Mesenchymal stem cell (in vitro differentiated cells and primary cell): ENCODE data around the gene TCHHL1.

Experiments used
- DNase-seq: peaks from one replicate; pipeline ENCODE4 v3.0.0-alpha.2; 2013
- H2AFZ ChIP-seq: one replicate; pipeline ENCODE4 v1.6.1; 2013; ENCODE audit warnings: low read depth, mild to moderate bottlenecking, control low read depth, inconsistent platforms, low read length, moderate library complexity
- H2AK5ac ChIP-seq: 2 replicates; pipeline ENCODE4 v1.6.1; 2013; ENCODE audit warnings: low read length, moderate library complexity, mild to moderate bottlenecking, inconsistent platforms; ENCODE audit not compliant: severe bottlenecking
- H2BK120ac ChIP-seq: one replicate; pipeline ENCODE4 v1.6.1; 2013; ENCODE audit warnings: low read depth, mild to moderate bottlenecking, inconsistent platforms, low read length, moderate library complexity
- H2BK12ac ChIP-seq, 2 experiments: one replicate each; pipeline ENCODE4 v1.6.1; 2013; ENCODE audit warnings: inconsistent platforms in 2 of 2, low read length in 2 of 2, mild to moderate bottlenecking in 2 of 2, moderate library complexity in 2 of 2, control low read depth in 1 of 2
- H2BK15ac ChIP-seq: one replicate; pipeline ENCODE4 v1.6.1; 2013; ENCODE audit warnings: mild to moderate bottlenecking, low read depth, inconsistent platforms; ENCODE audit not compliant: poor library complexity, severe bottlenecking
- H2BK5ac ChIP-seq: 2 replicates; pipeline ENCODE4 v1.6.1; 2013; ENCODE audit warnings: low read depth, mild to moderate bottlenecking, low read length, control low read depth, inconsistent platforms; ENCODE audit not compliant: poor library complexity, severe bottlenecking
- H3K14ac ChIP-seq, 2 experiments: one replicate each; pipeline ENCODE4 v1.6.1; 2013; ENCODE audit warnings: inconsistent platforms in 2 of 2, low read length in 2 of 2, control low read depth in 1 of 2, mild to moderate bottlenecking in 1 of 2, moderate library complexity in 1 of 2
- H3K18ac ChIP-seq, 2 experiments: one replicate each; pipeline ENCODE4 v1.6.1; 2013; ENCODE audit warnings: inconsistent platforms in 2 of 2, low read length in 2 of 2, control low read depth in 1 of 2, low read depth in 1 of 2, mild to moderate bottlenecking in 1 of 2
- H3K23ac ChIP-seq, 2 experiments: one replicate each; pipeline ENCODE4 v1.6.1; 2013; ENCODE audit warnings: inconsistent platforms in 2 of 2, low read length in 2 of 2, mild to moderate bottlenecking in 2 of 2, moderate library complexity in 2 of 2, control low read depth in 1 of 2
- H3K27ac ChIP-seq: 2 replicates; pipeline ENCODE4 v1.5.1; 2013; ENCODE audit warnings: mild to moderate bottlenecking, moderate library complexity, low read length, control low read depth, inconsistent platforms; ENCODE audit not compliant: poor library complexity, severe bottlenecking
- H3K27me3 ChIP-seq, 2 experiments: 2 replicates each; pipeline versions ENCODE4 v1.6.1 to v1.7.0; 2013; ENCODE audit warnings: low read length in 2 of 2, mild to moderate bottlenecking in 2 of 2, moderate library complexity in 2 of 2, control low read depth in 1 of 2, inconsistent platforms in 1 of 2; ENCODE audit not compliant: control insufficient read depth in 1 of 2, insufficient read depth in 1 of 2
- H3K36me3 ChIP-seq, 2 experiments: 2 replicates each; pipeline versions ENCODE4 v1.6.1 to v1.7.0; 2013; ENCODE audit warnings: low read length in 2 of 2, control low read depth in 1 of 2, inconsistent platforms in 1 of 2, low read depth in 1 of 2, mild to moderate bottlenecking in 1 of 2; ENCODE audit not compliant: insufficient read depth in 2 of 2, control insufficient read depth in 1 of 2
- H3K4ac ChIP-seq, 2 experiments: one replicate each; pipeline ENCODE4 v1.6.1; 2013; ENCODE audit warnings: inconsistent platforms in 2 of 2, low read length in 2 of 2, mild to moderate bottlenecking in 2 of 2, moderate library complexity in 2 of 2, control low read depth in 1 of 2, low read depth in 1 of 2
- H3K4me1 ChIP-seq: 2 replicates; pipeline ENCODE4 v1.6.1; 2013; ENCODE audit warnings: low read depth, low read length, control low read depth; ENCODE audit not compliant: control insufficient read depth, insufficient read depth
- H3K4me2 ChIP-seq: 2 replicates; pipeline ENCODE4 v1.6.1; 2013; ENCODE audit warnings: low read length, mild to moderate bottlenecking, inconsistent platforms; ENCODE audit not compliant: poor library complexity, severe bottlenecking
- H3K4me3 ChIP-seq, 2 experiments: 2 replicates each; pipeline versions ENCODE4 v1.5.1 to v1.7.0; 2013; ENCODE audit warnings: low read length in 2 of 2, mild to moderate bottlenecking in 2 of 2, control low read depth in 1 of 2, low read depth in 1 of 2; ENCODE audit not compliant: insufficient read depth in 1 of 2
- H3K79me1 ChIP-seq: replicated peaks from 2 replicates; pipeline ENCODE4 v1.6.1; 2013; ENCODE audit warnings: mild to moderate bottlenecking, control low read depth, low read length, inconsistent platforms; ENCODE audit not compliant: poor library complexity, severe bottlenecking
- H3K9ac ChIP-seq: 2 replicates; pipeline ENCODE4 v1.7.0; 2013; ENCODE audit warnings: mild to moderate bottlenecking, low read length, moderate library complexity
- H3K9me3 ChIP-seq: 2 replicates; pipeline ENCODE4 v1.7.0; 2013; ENCODE audit warnings: mild to moderate bottlenecking, low read length; ENCODE audit not compliant: control insufficient read depth
- H4K8ac ChIP-seq: one replicate; pipeline ENCODE4 v1.6.1; 2013; ENCODE audit warnings: inconsistent platforms, mild to moderate bottlenecking, low read length, moderate library complexity
- H4K91ac ChIP-seq: one replicate; pipeline ENCODE4 v1.6.1; 2013; ENCODE audit warnings: mild to moderate bottlenecking, low read length, inconsistent platforms
- WGBS: methylation state at CpG from one replicate; pipeline ENCODE4 v1.1.7; 2013; ENCODE audit warnings: mixed read lengths; 5-methylcytosine and 5-hydroxymethylcytosine counted together

The TCHHL1 gene

DNA sequence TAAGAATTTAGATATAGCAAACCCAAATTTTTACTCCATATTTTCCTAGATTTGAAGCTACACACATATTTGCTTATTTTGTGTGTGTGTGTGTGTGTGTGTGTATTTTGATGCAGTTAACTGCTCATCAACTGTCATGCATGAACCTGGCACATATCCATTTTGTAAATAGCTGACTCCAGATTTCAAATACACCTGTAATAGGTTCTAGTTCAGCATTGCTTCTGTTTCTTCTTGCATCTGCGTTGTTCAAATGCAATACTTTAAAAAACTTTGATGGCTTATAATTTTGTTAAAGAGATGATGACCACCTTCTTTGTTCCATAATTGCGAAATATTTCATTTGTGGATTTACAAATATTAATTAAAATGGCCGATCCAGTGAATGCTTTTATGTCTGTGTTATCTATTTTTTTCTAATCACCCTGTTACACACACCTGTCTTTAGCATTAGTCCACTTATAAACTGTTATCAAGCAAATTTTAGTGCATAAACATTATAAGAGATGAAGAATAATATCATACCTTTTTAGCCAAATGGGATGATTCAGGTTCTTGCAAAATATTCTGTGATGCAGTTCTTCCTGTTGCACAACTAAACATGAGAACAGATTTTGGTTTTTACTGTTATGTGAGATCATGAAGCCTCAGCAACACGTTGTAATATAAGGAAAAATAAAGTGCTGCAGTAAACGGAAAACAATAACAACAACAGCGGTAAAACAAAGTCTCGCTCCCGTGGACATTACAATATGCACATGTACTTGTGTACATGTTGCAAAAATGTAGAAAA is 39.4 kb downstream of the TCHHL1 start:
- WGBS = 91% methylated on average over 6 of the region's 8 CpGs
- peak; percentile 35 for DNase-seq
- no peaks in the 10 kb centered on the region for H3K9me3 ChIP-seq

DNA sequence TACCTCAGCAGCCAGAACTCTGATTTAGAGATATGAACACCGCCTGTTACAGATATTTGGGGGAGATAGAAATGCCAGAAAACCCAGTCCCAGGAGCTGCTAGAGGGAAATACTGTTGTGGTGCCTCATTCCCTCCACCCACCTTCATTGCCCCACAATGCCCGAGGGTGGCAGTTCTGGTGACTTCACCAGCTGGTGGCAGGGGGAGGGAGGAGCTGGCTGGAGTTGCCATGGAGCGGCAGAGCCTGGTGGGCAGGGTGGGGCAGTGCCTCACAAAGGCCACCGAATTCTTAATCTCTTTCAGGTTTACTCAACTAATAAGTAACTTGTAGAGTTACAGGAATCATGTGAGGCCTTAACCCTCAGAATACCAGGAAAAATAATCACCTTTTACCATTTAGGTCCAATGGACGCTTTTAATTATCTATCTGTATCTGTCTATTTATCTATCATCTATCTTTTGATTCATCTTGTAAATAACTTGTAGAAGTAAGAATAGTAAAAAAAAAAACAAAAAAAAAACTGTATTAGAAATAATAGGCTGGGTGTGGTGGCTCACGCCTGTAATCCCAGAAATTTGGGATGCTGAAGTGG is 40.4 kb downstream of the TCHHL1 start:
- peak overlapping the region; percentile 21 for H2AFZ ChIP-seq
- peak overlapping the region in 1 of 2 experiments; percentile 9 for H3K23ac ChIP-seq
- peaks cover 9% of the 10 kb centered on the region in 2 experiments for H3K27me3 ChIP-seq
- peak overlapping the region; percentile 90 for H2BK5ac ChIP-seq
- peak overlapping the region in 1 of 2 experiments; percentile 50 for H3K4me3 ChIP-seq
- H3K27ac ChIP-seq = peak overlapping the region; percentile 99
- 38% methylated on average over 2 of the region's 6 CpGs for WGBS
- H3K18ac ChIP-seq = peak overlapping the region; percentile 94 to 98
- H2BK120ac ChIP-seq = peak overlapping the region; percentile 91
- DNase-seq = no peak
- peak overlapping the region; percentile 97 for H4K8ac ChIP-seq
- no peaks in the 10 kb centered on the region for H3K79me1 ChIP-seq
- peak overlapping the region; percentile 96 to 97 for H3K4ac ChIP-seq
- H4K91ac ChIP-seq = peak overlapping the region; percentile 99
- H3K14ac ChIP-seq = no peak overlapping the region
- H3K9me3 ChIP-seq = no peaks in the 10 kb centered on the region
- peak overlapping the region; percentile 92 for H2AK5ac ChIP-seq
- H3K4me1 ChIP-seq = peaks cover 9% of the 10 kb centered on the region
- H3K4me2 ChIP-seq = peak overlapping the region; percentile 78
- H2BK15ac ChIP-seq = peak overlapping the region; percentile 85
- H3K36me3 ChIP-seq = no peaks in the 10 kb centered on the region
- H2BK12ac ChIP-seq = peak overlapping the region; percentile 90 to 98
- peak overlapping the region; percentile 90 for H3K9ac ChIP-seq

More for the DNA sequence above, 39.4 kb downstream of the TCHHL1 start:
- no peak overlapping the region for H2AFZ ChIP-seq
- H2AK5ac ChIP-seq = no peak overlapping the region
- no peak overlapping the region for H2BK12ac ChIP-seq
- H3K18ac ChIP-seq = no peak overlapping the region
- peak overlapping the region in 1 of 2 experiments; percentile 38 for H3K4ac ChIP-seq
- peak overlapping the region; percentile 90 for H3K9ac ChIP-seq
- H2BK120ac ChIP-seq = no peak overlapping the region
- H3K36me3 ChIP-seq = no peaks in the 10 kb centered on the region
- no peak overlapping the region for H2BK15ac ChIP-seq
- no peak overlapping the region for H3K4me3 ChIP-seq
- H3K4me2 ChIP-seq = no peak overlapping the region
- no peak overlapping the region for H2BK5ac ChIP-seq
- no peak overlapping the region for H3K27ac ChIP-seq
- peaks cover 9% of the 10 kb centered on the region for H3K4me1 ChIP-seq
- H4K91ac ChIP-seq = no peak overlapping the region
- H3K14ac ChIP-seq = no peak overlapping the region
- H3K23ac ChIP-seq = no peak overlapping the region
- H3K27me3 ChIP-seq = peaks cover 12 to 18% of the 10 kb centered on the region in 2 experiments
- no peak overlapping the region for H4K8ac ChIP-seq
- H3K79me1 ChIP-seq = no peaks in the 10 kb centered on the region

DNA sequence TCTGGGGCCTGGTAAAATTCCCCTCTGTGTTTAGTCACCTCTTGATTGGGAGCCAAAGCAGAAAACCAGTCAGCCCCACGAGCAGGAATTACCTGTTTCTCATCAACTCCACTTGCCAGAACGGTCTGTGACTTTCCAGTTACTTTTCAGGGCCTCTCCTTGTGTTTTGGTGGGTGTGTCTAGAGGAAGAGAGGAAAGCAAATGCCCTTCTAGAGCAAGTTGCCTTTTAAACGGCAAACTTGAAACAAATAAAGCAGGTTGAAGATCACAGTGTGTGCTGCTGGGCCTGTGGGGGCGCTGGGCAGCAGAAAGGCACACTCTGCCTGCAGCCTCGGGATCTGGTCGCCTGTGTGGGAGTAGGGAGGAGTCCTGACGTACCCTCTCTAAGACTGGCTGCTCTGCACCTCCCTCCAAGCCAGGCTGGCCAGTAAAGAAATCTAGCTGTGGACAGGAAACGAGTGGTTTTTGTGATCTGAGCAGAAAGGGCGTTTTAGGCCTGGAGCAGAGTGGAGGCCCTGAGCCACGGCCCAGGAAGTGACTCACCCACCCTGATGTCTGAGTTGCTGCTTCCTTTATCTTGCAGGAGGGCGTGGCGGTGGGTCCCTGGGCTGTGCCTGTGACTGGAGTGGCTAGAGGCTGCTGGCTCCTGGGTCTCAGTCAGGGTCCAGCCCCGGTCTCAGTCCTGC is 41.0 kb downstream of the TCHHL1 start:
- peak overlapping the region in 1 of 2 experiments; percentile 72 for H2BK12ac ChIP-seq
- H2BK15ac ChIP-seq = peak overlapping the region; percentile 97
- peak overlapping the region in 1 of 2 experiments; percentile 70 for H3K4me3 ChIP-seq
- H3K27me3 ChIP-seq = peaks cover 2 to 3% of the 10 kb centered on the region in 2 experiments
- H3K23ac ChIP-seq = peak overlapping the region in 1 of 2 experiments; percentile 93
- H2AFZ ChIP-seq = peak overlapping the region; percentile 29
- H3K4me1 ChIP-seq = peaks cover 9% of the 10 kb centered on the region
- 1% methylated on average over 11 of the region's 13 CpGs for WGBS
- H3K14ac ChIP-seq = no peak overlapping the region
- no peaks in the 10 kb centered on the region for H3K36me3 ChIP-seq
- H3K4ac ChIP-seq = peak overlapping the region; percentile 86 to 97
- peak overlapping the region; percentile 78 for H3K4me2 ChIP-seq
- H3K9ac ChIP-seq = peak overlapping the region; percentile 90
- peak; percentile 100 for DNase-seq
- peak overlapping the region; percentile 97 for H4K8ac ChIP-seq
- peak overlapping the region; percentile 94 to 98 for H3K18ac ChIP-seq
- no peaks in the 10 kb centered on the region for H3K79me1 ChIP-seq
- peak overlapping the region; percentile 99 for H3K27ac ChIP-seq
- H3K9me3 ChIP-seq = no peaks in the 10 kb centered on the region
- peak overlapping the region; percentile 53 for H2AK5ac ChIP-seq
- peak overlapping the region; percentile 93 for H2BK5ac ChIP-seq
- peak overlapping the region; percentile 61 for H4K91ac ChIP-seq
- peak overlapping the region; percentile 91 for H2BK120ac ChIP-seq
